Measurements from ENCODE around the gene TBC1D32.

- TF ChIP-seq EZH2 (IDR thresholded peaks at IDR 0.05; ENCODE audit: low read length): no peak
- TF ChIP-seq CTCF (optimal IDR thresholded peaks at IDR 0.05 in 1 of 3, IDR thresholded peaks at IDR 0.05 in 1 of 3, conservative IDR thresholded peaks at IDR 0.05 in 1 of 3; ENCODE audit: extremely low read depth in 1 of 3, insufficient read depth in 2 of 3, low read length in 3 of 3): peak; percentile 40 to 59 (median 52)
Observed at GRCh38 chr6:121055572-121056163, 278.6 kb downstream of the TBC1D32 start.
